ENCODE data around the gene S100A1. TPM values are rescaled to one million over a fixed set of nuclear protein-coding genes. Genes with fewer than 3 reads are reported as not detected.

S100A1 gene
- polyA plus RNA-seq, 1 of the 3 experiments (the other 2 are of a cell fraction), result 0.18 TPM

GRCh38 chr1:153616917-153617311 is 11.3 kb upstream of the S100A1 start:
- Histone ChIP-seq H3K9me3 (no peaks in the 10 kb centered on the region), H3K27me3 (ENCODE audit: insufficient read depth) (no peaks in the 10 kb centered on the region), H3F3A (replicated peaks; ENCODE audit: insufficient read depth) (no peaks in the 10 kb centered on the region), H3K4me2 (no peak overlapping the region), H3K4me3 (ENCODE audit: low read depth in 2 of 2, low read length in 1 of 2) (no peak overlapping the region), H3K27ac (ENCODE audit: low read depth in 2 of 2, low read length in 1 of 2) (no peak overlapping the region), H3K9me2 (no peaks in the 10 kb centered on the region), H2AFZ (ENCODE audit: low read depth) (peak overlapping the region; percentile 61; the same call in 1 of the 2 replicates), H4K20me1 (ENCODE audit: insufficient read depth) (no peaks in the 10 kb centered on the region), H3K4me1 (ENCODE audit: control insufficient read depth in 1 of 2, insufficient read depth in 2 of 2, low read depth in 1 of 2, low read length in 1 of 2) (peaks cover 0 to 4% of the 10 kb centered on the region in 2 experiments; a peak in 1 of 4 replicates), H3K9ac (no peak overlapping the region), H3K36me3 (replicated peaks in 1 of 2; ENCODE audit: control insufficient read depth in 1 of 2, insufficient read depth in 2 of 2, low read length in 1 of 2) (no peaks in the 10 kb centered on the region), H3K79me2 (ENCODE audit: insufficient read depth) (peaks cover 15% of the 10 kb centered on the region; the same call in 1 of the 2 replicates)
- DNase-seq, result no peak
- CTCF ChIA-PET, result interaction anchor here (0.9 to 8.0 kb wide), 16 partner anchors 9 to 107 kb away, joined by 3 to 100 read pairs (median 6); partner anchors contain the start of genes CHTOP, S100A1 and S100A13
- 100% methylated on average over 1 of the region's 5 CpGs for WGBS (ENCODE audit: low lambda C conversion rate)
- TF ChIP-seq GATA2 (CRISPR knock-in tag; IDR thresholded peaks at IDR 0.05), result no peak
- TF ChIP-seq MXI1 (IDR thresholded peaks at IDR 0.05; ENCODE audit: low read depth, low read length), result no peak
- no peak for TF ChIP-seq SIN3A (IDR thresholded peaks at IDR 0.05; ENCODE audit: borderline replicate concordance, low read depth, low read length)
- TF ChIP-seq MEF2A (IDR thresholded peaks at IDR 0.05; ENCODE audit: borderline replicate concordance, low read depth), result no peak
- TF ChIP-seq JUND (IDR thresholded peaks at IDR 0.05), result no peak
- POLR2A ChIA-PET, result no interaction called here

DNA sequence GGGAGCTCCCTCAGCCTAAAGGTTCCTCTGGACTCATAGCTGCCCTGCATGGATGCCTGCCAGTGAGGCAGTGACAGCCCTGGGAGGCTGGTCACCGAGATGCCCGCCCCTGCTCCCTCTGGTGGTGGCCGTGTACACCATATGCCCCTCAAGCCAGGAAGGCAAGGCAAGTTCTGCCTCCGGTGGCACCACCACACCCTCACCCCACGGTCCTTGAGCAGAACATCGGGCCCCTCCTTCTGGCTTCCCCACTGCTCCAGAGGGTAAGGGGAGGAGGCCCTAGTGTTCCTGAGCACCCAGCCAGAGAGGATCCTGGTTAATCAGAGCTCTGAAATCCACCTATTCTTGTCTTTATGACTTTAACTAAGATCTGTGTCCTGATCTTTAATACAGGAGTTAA is 10.6 kb upstream of the S100A1 start:
- CTCF ChIA-PET, result interaction anchor here (0.7 to 8.0 kb wide), 22 partner anchors 9 to 265 kb away, joined by 3 to 100 read pairs (median 4); partner anchors contain the start of genes CHTOP, S100A1 and S100A13
- TF ChIP-seq RAD21 (IDR thresholded peaks at IDR 0.05; ENCODE audit: low read length) (peak; percentile 64), CTCF (IDR thresholded peaks at IDR 0.05) (peak; percentile 81), MXI1 (IDR thresholded peaks at IDR 0.05; ENCODE audit: low read depth, low read length) (peak; percentile 47; the same call in 1 of the 2 replicates), FOSL2 (IDR thresholded peaks at IDR 0.05; ENCODE audit: borderline replicate concordance, low read depth) (no peak), RCOR1 (IDR thresholded peaks at IDR 0.05; ENCODE audit: low read length) (no peak), SMC3 (IDR thresholded peaks at IDR 0.05; ENCODE audit: low read depth, low read length) (peak; percentile 84), EP300 (IDR thresholded peaks at IDR 0.05; ENCODE audit: borderline replicate concordance in 1 of 2, low read depth in 1 of 2, low read length in 1 of 2) (no peak), RFX5 (IDR thresholded peaks at IDR 0.05; ENCODE audit: low read length) (no peak), SIN3A (IDR thresholded peaks at IDR 0.05; ENCODE audit: borderline replicate concordance, low read depth, low read length) (peak; percentile 49; the same call in 1 of the 2 replicates)
- TF ChIP-seq, protein P1, sequence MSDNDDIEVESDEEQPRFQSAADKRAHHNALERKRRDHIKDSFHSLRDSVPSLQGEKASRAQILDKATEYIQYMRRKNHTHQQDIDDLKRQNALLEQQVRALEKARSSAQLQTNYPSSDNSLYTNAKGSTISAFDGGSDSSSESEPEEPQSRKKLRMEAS (IDR thresholded peaks at IDR 0.05; ENCODE audit: low read depth), result peak; percentile 49; the same call in 1 of the 2 replicates
- Histone ChIP-seq H3K9me2 (no peaks in the 10 kb centered on the region), H4K20me1 (ENCODE audit: insufficient read depth) (no peaks in the 10 kb centered on the region), H3K9ac (no peak overlapping the region), H3K27me3 (ENCODE audit: insufficient read depth) (no peaks in the 10 kb centered on the region), H3K4me3 (ENCODE audit: low read depth in 2 of 2, low read length in 1 of 2) (no peak overlapping the region), H2AFZ (ENCODE audit: low read depth) (peak overlapping the region; percentile 61; the same call in 1 of the 2 replicates), H3K36me3 (replicated peaks in 1 of 2; ENCODE audit: control insufficient read depth in 1 of 2, insufficient read depth in 2 of 2, low read length in 1 of 2) (no peaks in the 10 kb centered on the region), H3K9me3 (no peaks in the 10 kb centered on the region), H3K27ac (ENCODE audit: low read depth in 2 of 2, low read length in 1 of 2) (no peak overlapping the region), H3F3A (replicated peaks; ENCODE audit: insufficient read depth) (no peaks in the 10 kb centered on the region), H3K4me2 (no peak overlapping the region), H3K79me2 (ENCODE audit: insufficient read depth) (peaks cover 7% of the 10 kb centered on the region; the same call in 1 of the 2 replicates), H3K4me1 (ENCODE audit: control insufficient read depth in 1 of 2, insufficient read depth in 2 of 2, low read depth in 1 of 2, low read length in 1 of 2) (peaks cover 0 to 4% of the 10 kb centered on the region in 2 experiments; a peak in 1 of 4 replicates)
- POLR2A ChIA-PET, result no interaction called here
- 20% methylated on average over 1 of the region's 6 CpGs for WGBS (ENCODE audit: low lambda C conversion rate)
- peak; percentile 82 for DNase-seq
